Tibial artery (tissue), 4 donors: ENCODE data around the gene MSRB1.
"Not testable (repeated sequence)": the region's sequence is repeated elsewhere in the genome, so short reads cannot be mapped to it uniquely, and the experiment has no call there.

Source experiments
- DNase-seq, 2 donors: peaks; one replicate each; pipeline ENCODE4 v3.0.0-alpha.2; 2019
- H3K27ac ChIP-seq, 2 donors: fragments of 200-600 bp; sonication (generic) in 1 of 2; 1 replicate in 1 of 2; 2 replicates in 1 of 2; pipeline ENCODE4 v1.5.1; 2018 to 2019; ENCODE audit warnings: mild to moderate bottlenecking in 1 of 2
- H3K27me3 ChIP-seq, 2 donors: fragments of 200-600 bp; sonication (generic) in 1 of 2; one replicate each; pipeline versions ENCODE4 v1.5.1 to v1.6.0; 2016 to 2019
- H3K36me3 ChIP-seq, 3 donors: fragments of 200-600 bp; sonication (generic) in 2 of 3; one replicate each; pipeline ENCODE4 v1.5.1; 2016 to 2019; ENCODE audit warnings: mild to moderate bottlenecking in 2 of 3
- H3K4me1 ChIP-seq, 4 donors: fragments of 200-600 bp; sonication (generic) in 2 of 4; 1 replicate in 3 of 4; 2 replicates in 1 of 4; pipeline ENCODE4 v1.5.1; 2016 to 2019
- H3K4me3 ChIP-seq, 2 donors: fragments of 200-600 bp; sonication (generic) in 1 of 2; 1 replicate in 1 of 2; 2 replicates in 1 of 2; pipeline ENCODE4 v1.5.1; 2018 to 2019; ENCODE audit warnings: mild to moderate bottlenecking in 2 of 2
- H3K9me3 ChIP-seq, 3 donors: fragments of 200-600 bp; sonication (generic) in 1 of 3; one replicate each; pipeline ENCODE4 v1.5.1; 2016 to 2019
- CTCF ChIP-seq, 2 experiments: fragments of 200-600 bp in 1 of 2; fragments of 450-650 bp in 1 of 2; IDR thresholded peaks; one replicate each; pipeline ENCODE4 v1.5.1; 2017 to 2019; ENCODE audit warnings: antibody characterized with exemption in 2 of 2, mild to moderate bottlenecking in 1 of 2, moderate library complexity in 1 of 2
- intact Hi-C: fragments of 100-400 bp; cut with DNase I; formaldehyde crosslinking; loops from one replicate; pipeline ENCODE4 v1.15.0; 2023; ENCODE audit warnings: low total_unique reads

Gene MSRB1

GRCh38 chr16:1964506-1965395 is 21.8 kb upstream of the MSRB1 start, which contains the start of gene RPS2:
Gene RPS2 (minus strand): TSS chr16:1964826. CDS start chr16:1964625, 201 bp downstream.
- peak within 1 kb of the TSS; percentile 95 to 98 for H3K27ac ChIP-seq
- H3K27me3 ChIP-seq, result no peaks in the 10 kb centered on the region
- H3K9me3 ChIP-seq, result no peaks in the 10 kb centered on the region
- TF ChIP-seq CTCF (IDR thresholded peaks at IDR 0.05), result no peak
- peak within 1 kb of the TSS; percentile 89 to 93 for H3K4me3 ChIP-seq
- peak; percentile 99 to 100 for DNase-seq
- intact Hi-C loops, result no loop called here
- H3K36me3 ChIP-seq, result peaks cover 28 to 34% (median 32%) of the 10 kb centered on the region in 3 donors
- H3K4me1 ChIP-seq, result peaks cover 0 to 34% (median 23%) of the 10 kb centered on the region in 4 donors

- Histone ChIP-seq H3K4me1 (peaks cover 0 to 36% (median 25%) of the 10 kb centered on the region in 4 donors), H3K4me3 (peak overlapping the region; percentile 89 to 93), H3K9me3 (no peaks in the 10 kb centered on the region), H3K27ac (peak overlapping the region; percentile 95 to 98), H3K27me3 (no peaks in the 10 kb centered on the region), H3K36me3 (peaks cover 28 to 34% (median 32%) of the 10 kb centered on the region in 3 donors)
- TF ChIP-seq CTCF (IDR thresholded peaks at IDR 0.05), result no peak
- intact Hi-C loops, result no loop called here
- DNase-seq, result no peak
These were observed 21.0 kb upstream of the MSRB1 start for GRCh38 chr16:1963806-1964505.

DNA sequence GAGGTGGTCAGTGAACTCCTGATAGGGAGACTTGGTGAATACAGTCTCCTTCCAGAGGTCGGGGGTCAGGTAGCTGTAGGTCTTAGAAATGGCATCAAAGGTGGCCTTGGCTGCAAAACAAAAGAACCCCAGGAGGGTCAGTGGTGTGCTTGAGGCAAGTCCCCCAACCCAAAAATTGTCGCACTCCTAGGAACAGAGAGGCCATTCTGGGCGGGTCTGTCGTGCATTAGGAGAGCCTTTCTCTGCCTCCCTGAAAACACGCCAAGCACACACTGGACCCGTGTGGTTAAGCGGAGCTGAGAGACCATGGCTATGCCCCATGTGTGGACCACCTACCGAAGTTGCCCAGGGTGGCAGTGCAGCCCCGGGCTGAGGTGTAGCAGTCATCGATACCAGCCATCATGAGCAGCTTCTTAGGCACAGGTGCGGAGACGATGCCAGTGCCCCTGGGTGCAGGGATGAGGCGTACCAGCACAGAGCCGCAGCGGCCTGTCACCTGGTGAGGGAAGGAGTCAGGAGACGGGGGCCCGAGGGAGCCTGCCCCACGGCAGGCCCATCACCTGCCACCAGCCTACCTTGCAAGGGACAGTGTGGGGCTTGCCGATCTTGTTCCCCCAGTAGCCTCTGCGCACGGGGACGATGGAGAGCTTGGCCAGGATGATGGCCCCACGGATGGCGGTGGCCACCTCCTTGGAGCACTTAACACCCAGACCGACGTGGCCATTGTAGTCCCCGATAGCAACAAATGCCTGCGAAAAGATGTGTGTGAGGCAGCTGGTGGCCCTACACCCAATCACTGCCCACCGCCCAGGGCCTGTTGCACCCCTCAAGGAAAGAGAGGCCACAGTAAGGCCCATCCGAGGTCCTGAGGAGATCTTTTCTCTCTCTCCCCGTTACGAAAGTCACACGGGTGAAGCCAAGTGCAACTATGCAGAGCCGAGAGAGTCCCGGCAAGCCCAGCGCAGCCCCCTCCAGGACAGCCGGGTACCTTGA is 19.5 kb upstream of the MSRB1 start:
- H3K27ac ChIP-seq, DNase-seq, H3K9me3 ChIP-seq, H3K4me3 ChIP-seq, H3K27me3 ChIP-seq, intact Hi-C loops: not testable (repeated sequence)
- peaks cover 0 to 39% (median 28%) of the 10 kb centered on the region in 4 donors for H3K4me1 ChIP-seq
- H3K36me3 ChIP-seq, result peaks cover 28 to 34% (median 32%) of the 10 kb centered on the region in 3 donors

DNA sequence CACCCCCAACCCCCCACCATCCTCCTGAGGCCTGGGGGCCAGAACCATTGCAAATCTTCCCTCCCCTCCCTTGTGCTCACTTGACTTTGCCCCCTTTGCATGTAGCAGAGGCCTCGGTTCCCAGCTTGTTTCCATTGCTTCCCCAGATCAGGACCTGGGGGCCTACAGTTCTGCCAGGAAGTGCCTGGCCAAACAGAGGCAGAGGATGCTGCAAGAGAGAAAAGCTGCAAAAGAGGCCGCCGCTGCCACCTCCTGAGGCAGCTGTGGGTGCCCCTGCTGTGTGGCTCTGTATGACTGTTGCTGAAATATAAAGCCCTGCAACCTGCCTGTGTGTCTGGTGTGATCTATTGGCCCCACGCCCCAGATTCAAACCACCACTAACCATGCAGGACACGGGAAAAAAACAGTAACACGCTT is 18.7 kb upstream of the MSRB1 start:
- Histone ChIP-seq H3K27ac (no peak overlapping the region), H3K9me3 (no peaks in the 10 kb centered on the region), H3K4me1 (peaks cover 0 to 39% (median 28%) of the 10 kb centered on the region in 4 donors), H3K4me3 (no peak overlapping the region), H3K27me3 (no peaks in the 10 kb centered on the region), H3K36me3 (peaks cover 28 to 34% (median 32%) of the 10 kb centered on the region in 3 donors)
- DNase-seq, result no peak
- no peak for TF ChIP-seq CTCF (IDR thresholded peaks at IDR 0.05)
- intact Hi-C loops, result no loop called here

DNA sequence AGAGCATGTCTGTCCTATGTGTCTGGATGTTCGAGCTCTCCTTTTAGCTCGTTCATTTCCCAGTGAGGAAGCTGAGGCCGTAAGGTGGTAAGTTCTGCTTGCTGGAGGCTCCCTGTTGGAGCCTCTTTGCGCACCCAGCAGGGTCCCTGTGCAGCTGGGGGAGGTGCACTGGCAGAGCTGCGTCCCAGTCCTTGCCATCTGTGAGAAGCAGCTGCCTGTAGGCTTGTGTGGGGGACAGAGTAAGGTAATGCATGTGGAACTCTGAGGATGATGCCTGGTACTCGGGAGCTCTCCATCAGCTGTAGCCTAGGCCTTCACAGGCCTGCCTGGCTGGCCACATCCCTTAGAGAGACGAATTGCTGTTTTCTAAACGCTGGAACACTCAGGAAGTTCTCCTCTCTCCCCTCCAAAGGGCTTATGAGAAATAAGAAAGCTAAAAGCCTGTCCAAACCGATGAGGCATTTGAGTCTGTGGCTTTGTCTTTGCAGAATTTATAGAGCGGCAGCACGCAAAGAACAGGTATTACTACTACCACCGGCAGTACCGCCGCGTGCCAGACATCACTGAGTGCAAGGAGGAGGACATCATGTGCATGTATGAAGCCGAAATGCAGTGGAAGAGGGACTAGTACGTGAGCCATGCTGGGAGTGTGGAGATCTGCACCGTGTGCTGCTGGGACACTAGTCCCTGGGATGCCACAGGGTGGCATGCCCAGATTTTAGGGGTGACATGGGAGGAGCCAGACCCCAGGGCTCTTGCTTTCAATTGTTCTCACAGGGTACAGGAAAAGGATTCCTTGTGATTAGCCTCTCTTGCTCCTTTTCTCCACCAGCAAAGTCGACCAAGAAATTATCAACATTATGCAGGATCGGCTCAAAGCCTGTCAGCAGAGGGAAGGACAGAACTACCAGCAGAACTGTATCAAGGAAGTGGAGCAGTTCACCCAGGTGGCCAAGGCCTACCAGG is 17.9 kb upstream of the MSRB1 start:
- Histone ChIP-seq H3K9me3 (no peaks in the 10 kb centered on the region), H3K4me3 (peak overlapping the region in 1 of 2 donors; percentile 83), H3K27ac (peak overlapping the region in 1 of 2 donors; percentile 92), H3K4me1 (peaks cover 0 to 37% (median 27%) of the 10 kb centered on the region in 4 donors), H3K36me3 (peaks cover 28 to 34% (median 32%) of the 10 kb centered on the region in 3 donors), H3K27me3 (no peaks in the 10 kb centered on the region)
- no peak for TF ChIP-seq CTCF (IDR thresholded peaks at IDR 0.05)
- intact Hi-C loops, result no loop called here
- no peak for DNase-seq
